K562 (cell line): ENCODE results near the gene ATL3. TPM values are rescaled to one million over a fixed set of nuclear protein-coding genes. Genes with fewer than 3 reads are reported as not detected.
A peak's percentile ranks its signal among the peaks of the same experiment; 100 is the strongest.

Experiments used
- ARNT ChIP-seq, 2 experiments: fragments of 450-650 bp; IDR thresholded peaks; 2 replicates each; pipeline ENCODE4 v1.6.1; 2016; ENCODE audit warnings: mild to moderate bottlenecking in 1 of 2
- ATF7 ChIP-seq: fragments of 450-650 bp; IDR thresholded peaks from 2 replicates; pipeline ENCODE4 v1.7.1; 2014; ENCODE audit warnings: mild to moderate bottlenecking, moderate library complexity
- CBFA2T3 ChIP-seq: fragments of 450-650 bp; IDR thresholded peaks from 2 replicates; pipeline ENCODE4 v1.6.1; 2017
- CSDE1 ChIP-seq, 2 experiments: fragments of 450-650 bp; IDR thresholded peaks; 2 replicates each; pipeline ENCODE4 v1.6.1; 2016; ENCODE audit warnings: mild to moderate bottlenecking in 1 of 2
- FOXP1 ChIP-seq: sonication (generic); formaldehyde crosslinking; IDR thresholded peaks from 2 replicates; pipeline ENCODE4 v1.8.0; 2022; ENCODE audit warnings: mild to moderate bottlenecking, missing genetic modification reagents
- ZNF561 ChIP-seq: fragments of 450-650 bp; formaldehyde crosslinking; conservative IDR thresholded peaks from 2 replicates; pipeline ENCODE4 v1.4.0; 2020; ENCODE audit warnings: mild to moderate bottlenecking, moderate library complexity
- polyA plus RNA-seq, 8 experiments: library from polyadenylated mRNA; depleted of rRNA in 4 of 8; stranded (reverse) in 5 of 8; unstranded in 3 of 8; fragments of >200 nt; fragmentation: Nextera tagmentation in 2 of 8; fragmentation: Illumina TruSeq in 1 of 8; extraction: Ambion mirVana in 2 of 8; extraction: Trizol in 1 of 8; gene quantifications; 2 replicates each; pipeline versions ENCODE4 v1.2.1 to v1.2.3, GENCODE V29; 2011 to 2014; ENCODE audit warnings: inconsistent platforms in 1 of 8, missing spikeins in 1 of 8
- total RNA-seq, 7 experiments: library from RNA; depleted of rRNA in 6 of 7; stranded (reverse); fragments of >200 nt in 6 of 7; fragmentation: Illumina TruSeq in 2 of 7; extraction: Trizol in 2 of 7; gene quantifications; 2 replicates each; pipeline versions ENCODE4 v1.2.1 to v1.2.3, GENCODE V29; 2011 to 2021; ENCODE audit warnings: low replicate concordance in 1 of 7
- TF ChIP-seq, protein P1 (sequence below), 2 experiments: fragments of 450-650 bp; formaldehyde crosslinking in 1 of 2; IDR thresholded peaks; 2 replicates each; pipeline versions ENCODE4 v1.4.0 to v1.6.1; 2014 to 2020; ENCODE audit warnings: mild to moderate bottlenecking in 2 of 2, borderline replicate concordance in 1 of 2, low read depth in 1 of 2
- TF ChIP-seq, protein P2 (sequence below): fragments of 250-450 bp; sonication (Bioruptor Pico); IDR thresholded peaks from 2 replicates; pipeline ENCODE4 v1.8.0; 2022; ENCODE audit warnings: inconsistent platforms

ATL3 gene
- total and polyA plus RNA-seq, 9 of the 15 experiments (the other 6 are each of a cell fraction or from before 2014, with no cell fraction given) = 18.2 to 39.8 (median 23.9) TPM

DNA sequence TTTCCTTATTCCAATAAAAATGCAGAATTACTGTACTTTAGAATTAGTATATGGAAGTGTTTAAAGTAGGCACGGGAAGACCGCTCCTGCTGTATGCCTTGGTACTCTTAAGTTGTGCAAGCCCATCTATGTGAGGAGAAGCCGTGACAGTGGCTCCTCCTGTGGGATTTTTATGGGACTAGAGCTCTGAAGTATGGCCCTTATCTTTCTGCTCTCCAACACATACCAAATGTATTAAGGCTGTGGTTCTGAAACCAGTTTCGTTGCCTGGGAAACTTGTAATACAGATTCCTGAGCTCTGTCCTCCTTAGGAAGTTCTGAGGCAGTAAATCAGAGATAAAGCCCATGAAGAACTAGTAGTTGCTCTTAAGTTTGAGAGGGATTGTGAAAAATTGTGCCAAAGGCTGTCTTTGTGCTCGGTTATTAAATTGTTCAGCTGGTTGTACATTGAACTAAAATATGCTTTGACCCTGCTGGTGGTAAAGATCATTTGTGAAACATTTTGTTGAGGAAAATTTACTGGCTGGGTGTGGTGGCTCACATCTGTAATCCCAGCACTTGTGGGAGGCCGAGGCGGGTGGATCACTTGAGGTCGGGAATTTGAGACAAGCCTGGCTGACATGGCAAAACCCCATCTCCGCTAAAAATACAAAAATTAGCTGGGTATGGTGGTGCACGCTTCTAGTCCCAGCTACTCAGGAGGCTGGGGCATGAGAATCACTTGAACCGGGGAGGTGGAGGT, 39.5 kb upstream of the ATL3 start (continued):
- TF ChIP-seq, protein P1, sequence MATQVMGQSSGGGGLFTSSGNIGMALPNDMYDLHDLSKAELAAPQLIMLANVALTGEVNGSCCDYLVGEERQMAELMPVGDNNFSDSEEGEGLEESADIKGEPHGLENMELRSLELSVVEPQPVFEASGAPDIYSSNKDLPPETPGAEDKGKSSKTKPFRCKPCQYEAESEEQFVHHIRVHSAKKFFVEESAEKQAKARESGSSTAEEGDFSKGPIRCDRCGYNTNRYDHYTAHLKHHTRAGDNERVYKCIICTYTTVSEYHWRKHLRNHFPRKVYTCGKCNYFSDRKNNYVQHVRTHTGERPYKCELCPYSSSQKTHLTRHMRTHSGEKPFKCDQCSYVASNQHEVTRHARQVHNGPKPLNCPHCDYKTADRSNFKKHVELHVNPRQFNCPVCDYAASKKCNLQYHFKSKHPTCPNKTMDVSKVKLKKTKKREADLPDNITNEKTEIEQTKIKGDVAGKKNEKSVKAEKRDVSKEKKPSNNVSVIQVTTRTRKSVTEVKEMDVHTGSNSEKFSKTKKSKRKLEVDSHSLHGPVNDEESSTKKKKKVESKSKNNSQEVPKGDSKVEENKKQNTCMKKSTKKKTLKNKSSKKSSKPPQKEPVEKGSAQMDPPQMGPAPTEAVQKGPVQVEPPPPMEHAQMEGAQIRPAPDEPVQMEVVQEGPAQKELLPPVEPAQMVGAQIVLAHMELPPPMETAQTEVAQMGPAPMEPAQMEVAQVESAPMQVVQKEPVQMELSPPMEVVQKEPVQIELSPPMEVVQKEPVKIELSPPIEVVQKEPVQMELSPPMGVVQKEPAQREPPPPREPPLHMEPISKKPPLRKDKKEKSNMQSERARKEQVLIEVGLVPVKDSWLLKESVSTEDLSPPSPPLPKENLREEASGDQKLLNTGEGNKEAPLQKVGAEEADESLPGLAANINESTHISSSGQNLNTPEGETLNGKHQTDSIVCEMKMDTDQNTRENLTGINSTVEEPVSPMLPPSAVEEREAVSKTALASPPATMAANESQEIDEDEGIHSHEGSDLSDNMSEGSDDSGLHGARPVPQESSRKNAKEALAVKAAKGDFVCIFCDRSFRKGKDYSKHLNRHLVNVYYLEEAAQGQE (IDR thresholded peaks at IDR 0.05; ENCODE audit: borderline replicate concordance) = peak; percentile 57; the same call in 1 of the 2 replicates
- TF ChIP-seq, protein P1 (CRISPR knock-in tag; IDR thresholded peaks at IDR 0.05; ENCODE audit: low read depth) = 0 out of 2 replicates have a peak, but pooled peaks have one; percentile 49
- TF ChIP-seq CBFA2T3 (peak; percentile 50; the same call in 1 of the 2 replicates), ZNF561 (CRISPR knock-in tag) (no peak), CSDE1 (IDR thresholded peaks at IDR 0.05) (no peak), FOXP1 (no peak), ATF7 (peak; percentile 36; the same call in 1 of the 2 replicates), ARNT (IDR thresholded peaks at IDR 0.05) (0 out of 4 replicates have a peak, but pooled peaks of 1 of the 2 experiments have one; percentile 18)
- TF ChIP-seq, protein P2, sequence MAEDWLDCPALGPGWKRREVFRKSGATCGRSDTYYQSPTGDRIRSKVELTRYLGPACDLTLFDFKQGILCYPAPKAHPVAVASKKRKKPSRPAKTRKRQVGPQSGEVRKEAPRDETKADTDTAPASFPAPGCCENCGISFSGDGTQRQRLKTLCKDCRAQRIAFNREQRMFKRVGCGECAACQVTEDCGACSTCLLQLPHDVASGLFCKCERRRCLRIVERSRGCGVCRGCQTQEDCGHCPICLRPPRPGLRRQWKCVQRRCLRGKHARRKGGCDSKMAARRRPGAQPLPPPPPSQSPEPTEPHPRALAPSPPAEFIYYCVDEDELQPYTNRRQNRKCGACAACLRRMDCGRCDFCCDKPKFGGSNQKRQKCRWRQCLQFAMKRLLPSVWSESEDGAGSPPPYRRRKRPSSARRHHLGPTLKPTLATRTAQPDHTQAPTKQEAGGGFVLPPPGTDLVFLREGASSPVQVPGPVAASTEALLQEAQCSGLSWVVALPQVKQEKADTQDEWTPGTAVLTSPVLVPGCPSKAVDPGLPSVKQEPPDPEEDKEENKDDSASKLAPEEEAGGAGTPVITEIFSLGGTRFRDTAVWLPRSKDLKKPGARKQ = no peak
